ENCODE measurements around the gene GBX1.

GBX1 gene

GRCh38 chr7:151141855-151142685 is 25.4 kb downstream of the GBX1 start:
- TF ChIP-seq CTCF (IDR thresholded peaks at IDR 0.05; ENCODE audit: extremely low read depth, insufficient read depth, missing control alignments) = no peak
- no peak for DNase-seq (ENCODE audit: low spot score)
- in situ Hi-C loops (cut with MboI; ENCODE audit: low pct_unique_long_range_greater_than_20kb, low sequenced_read_pairs, unreplicated experiment) = no loop called here

- in situ Hi-C loops (cut with MboI; ENCODE audit: low pct_unique_long_range_greater_than_20kb, low sequenced_read_pairs, unreplicated experiment) = no loop called here
- DNase-seq (ENCODE audit: low spot score) = no peak
These were observed 26.1 kb downstream of the GBX1 start for GRCh38 chr7:151141311-151141854.

GRCh38 chr7:151140826-151141225 is 26.7 kb downstream of the GBX1 start:
- in situ Hi-C loops (cut with MboI; ENCODE audit: low pct_unique_long_range_greater_than_20kb, low sequenced_read_pairs, unreplicated experiment) = no loop called here
- TF ChIP-seq CTCF (IDR thresholded peaks at IDR 0.05; ENCODE audit: extremely low read depth, insufficient read depth, missing control alignments) = no peak
- DNase-seq (ENCODE audit: low spot score) = no peak

More at GRCh38 chr7:151141311-151141854, 26.1 kb downstream of the GBX1 start:
- TF ChIP-seq CTCF (IDR thresholded peaks at IDR 0.05; ENCODE audit: extremely low read depth, insufficient read depth, missing control alignments) = no peak

- TF ChIP-seq CTCF (IDR thresholded peaks at IDR 0.05; ENCODE audit: extremely low read depth, insufficient read depth, missing control alignments) = no peak
- in situ Hi-C loops (cut with MboI; ENCODE audit: low pct_unique_long_range_greater_than_20kb, low sequenced_read_pairs, unreplicated experiment) = no loop called here
- no peak for DNase-seq (ENCODE audit: low spot score)
These were observed 27.7 kb downstream of the GBX1 start for GRCh38 chr7:151139791-151140190.

GRCh38 chr7:151139071-151139790 is 28.3 kb downstream of the GBX1 start:
- TF ChIP-seq CTCF (IDR thresholded peaks at IDR 0.05; ENCODE audit: extremely low read depth, insufficient read depth, missing control alignments) = no peak
- in situ Hi-C loops (cut with MboI; ENCODE audit: low pct_unique_long_range_greater_than_20kb, low sequenced_read_pairs, unreplicated experiment) = no loop called here
- DNase-seq (ENCODE audit: low spot score) = peak; percentile 29

GRCh38 chr7:151138153-151138851 is 29.2 kb downstream of the GBX1 start:
- no peak for TF ChIP-seq CTCF (IDR thresholded peaks at IDR 0.05; ENCODE audit: extremely low read depth, insufficient read depth, missing control alignments)
- peak; percentile 28 for DNase-seq (ENCODE audit: low spot score)
- in situ Hi-C loops (cut with MboI; ENCODE audit: low pct_unique_long_range_greater_than_20kb, low sequenced_read_pairs, unreplicated experiment) = no loop called here

All from GM13977 (cell line).